H9 (cell line): ENCODE results near the gene VPS33A. TPM values are rescaled to one million over a fixed set of nuclear protein-coding genes. Genes with fewer than 3 reads are reported as not detected.

Experiments used
- DNase-seq: peaks from one replicate; pipeline ENCODE4 v3.0.0-alpha.2; 2017
- H2AFZ ChIP-seq: one replicate; pipeline ENCODE4 v1.6.1; 2013; ENCODE audit warnings: mild to moderate bottlenecking, low read length, control low read depth, moderate library complexity
- H2AK5ac ChIP-seq: 2 replicates; pipeline ENCODE4 v1.6.1; 2013; ENCODE audit warnings: low read length, control low read depth, mixed read lengths; ENCODE audit not compliant: insufficient read length
- H2BK120ac ChIP-seq: one replicate; pipeline ENCODE4 v1.6.1; 2013; ENCODE audit warnings: low read depth, mild to moderate bottlenecking, low read length, control low read depth, inconsistent platforms; ENCODE audit not compliant: poor library complexity, severe bottlenecking
- H2BK12ac ChIP-seq: 2 replicates; pipeline ENCODE4 v1.6.1; 2013; ENCODE audit warnings: low read length, control low read depth, mixed read lengths, low read depth; ENCODE audit not compliant: insufficient read length
- H2BK15ac ChIP-seq: 2 replicates; pipeline ENCODE4 v1.6.1; 2013; ENCODE audit warnings: low read depth, low read length, control low read depth
- H2BK20ac ChIP-seq: one replicate; pipeline ENCODE4 v1.6.1; 2013; ENCODE audit warnings: low read depth, mild to moderate bottlenecking, low read length, control low read depth, inconsistent platforms; ENCODE audit not compliant: poor library complexity, severe bottlenecking
- H2BK5ac ChIP-seq: 2 replicates; pipeline ENCODE4 v1.6.1; 2013; ENCODE audit warnings: low read length, control low read depth, mixed read lengths; ENCODE audit not compliant: insufficient read length
- H3K14ac ChIP-seq: 2 replicates; pipeline ENCODE4 v1.6.1; 2013; ENCODE audit warnings: low read length, control low read depth; ENCODE audit not compliant: insufficient read depth
- H3K18ac ChIP-seq: 2 replicates; pipeline ENCODE4 v1.6.1; 2013; ENCODE audit warnings: low read depth, mild to moderate bottlenecking, mixed read lengths, low read length, control low read depth; ENCODE audit not compliant: insufficient read length
- H3K23ac ChIP-seq: 2 replicates; pipeline ENCODE4 v1.6.1; 2013; ENCODE audit warnings: low read length, control low read depth, mixed read lengths, low read depth; ENCODE audit not compliant: insufficient read length
- H3K23me2 ChIP-seq: 2 replicates; pipeline ENCODE4 v1.6.1; 2013; ENCODE audit warnings: low read depth, mild to moderate bottlenecking, mixed read lengths, low read length, control low read depth; ENCODE audit not compliant: insufficient read length, poor library complexity, severe bottlenecking
- H3K27ac ChIP-seq: 2 replicates; pipeline ENCODE4 v1.5.1; 2013; ENCODE audit warnings: low read length, control low read depth, mixed read lengths, low read depth; ENCODE audit not compliant: insufficient read length
- H3K27me3 ChIP-seq: 2 replicates; pipeline ENCODE4 v1.6.1; 2013; ENCODE audit warnings: low read length, control low read depth, inconsistent platforms; ENCODE audit not compliant: insufficient read depth
- H3K4ac ChIP-seq: 2 replicates; pipeline ENCODE4 v1.6.1; 2013; ENCODE audit warnings: low read depth, mild to moderate bottlenecking, control low read depth, inconsistent platforms, low read length, moderate library complexity
- H3K4me1 ChIP-seq: 2 replicates; pipeline ENCODE4 v1.6.1; 2013; ENCODE audit warnings: low read length, control low read depth, inconsistent platforms; ENCODE audit not compliant: insufficient read depth
- H3K4me2 ChIP-seq: 2 replicates; pipeline ENCODE4 v1.6.1; 2013; ENCODE audit warnings: low read length, control low read depth, mixed read lengths; ENCODE audit not compliant: insufficient read length, insufficient read depth
- H3K56ac ChIP-seq: 2 replicates; pipeline ENCODE4 v1.6.1; 2013; ENCODE audit warnings: low read depth, mild to moderate bottlenecking, mixed read lengths, low read length, control low read depth; ENCODE audit not compliant: insufficient read length
- H3K79me1 ChIP-seq: 2 replicates; pipeline ENCODE4 v1.6.1; 2013; ENCODE audit warnings: low read depth, mild to moderate bottlenecking, moderate library complexity, low read length, control low read depth, inconsistent platforms; ENCODE audit not compliant: insufficient read depth, poor library complexity, severe bottlenecking
- H3K79me2 ChIP-seq: 2 replicates; pipeline ENCODE4 v1.6.1; 2013; ENCODE audit warnings: low read length, control low read depth, inconsistent platforms; ENCODE audit not compliant: insufficient read depth
- H3K9ac ChIP-seq: 2 replicates; pipeline ENCODE4 v1.6.1; 2013; ENCODE audit warnings: low read length, control low read depth, mixed read lengths; ENCODE audit not compliant: insufficient read length; ENCODE audit errors: extremely low read depth
- H3K9me3 ChIP-seq: one replicate; pipeline ENCODE4 v1.6.1; 2013; ENCODE audit warnings: low read depth, low read length, inconsistent platforms; ENCODE audit not compliant: control insufficient read depth
- H3T11ph ChIP-seq: one replicate; pipeline ENCODE4 v1.6.1; 2013; ENCODE audit warnings: mild to moderate bottlenecking, low read length, control low read depth, inconsistent platforms
- H4K20me1 ChIP-seq: one replicate; pipeline ENCODE4 v1.6.1; 2013; ENCODE audit not compliant: control insufficient read depth, insufficient read length, insufficient read depth
- H4K5ac ChIP-seq: 2 replicates; pipeline ENCODE4 v1.6.1; 2013; ENCODE audit warnings: low read depth, mild to moderate bottlenecking, mixed read lengths, low read length, control low read depth; ENCODE audit not compliant: insufficient read length
- H4K8ac ChIP-seq: replicated peaks from 2 replicates; pipeline ENCODE4 v1.6.1; 2013; ENCODE audit warnings: low read length, control low read depth, mixed read lengths, low read depth; ENCODE audit not compliant: insufficient read length
- H4K91ac ChIP-seq: 2 replicates; pipeline ENCODE4 v1.6.1; 2013; ENCODE audit warnings: low read depth, mild to moderate bottlenecking, moderate library complexity, mixed read lengths, low read length, control low read depth; ENCODE audit not compliant: insufficient read length
- H3K27ac Mint-ChIP-seq, 3 experiments: 2 replicates in 2 of 3; 3 replicates in 1 of 3; pipeline ENCODE4 v1.8.0; 2020 to 2021; ENCODE audit warnings: mixed read lengths in 3 of 3, mild to moderate bottlenecking in 1 of 3, moderate library complexity in 1 of 3
- H3K27me3 Mint-ChIP-seq: 2 replicates; pipeline ENCODE4 v1.8.0; 2021; ENCODE audit warnings: low read depth, mild to moderate bottlenecking, moderate library complexity, mixed read lengths
- H3K36me3 Mint-ChIP-seq, 3 experiments: 2 replicates in 2 of 3; 3 replicates in 1 of 3; pipeline ENCODE4 v1.8.0; 2020 to 2021; ENCODE audit warnings: low read depth in 3 of 3, mixed read lengths in 3 of 3; ENCODE audit not compliant: insufficient read depth in 1 of 3
- H3K4me1 Mint-ChIP-seq, 2 experiments: 2 replicates each; pipeline ENCODE4 v1.8.0; 2020; ENCODE audit warnings: mixed read lengths in 2 of 2
- H3K4me3 Mint-ChIP-seq, 2 experiments: 2 replicates in 1 of 2; 3 replicates in 1 of 2; pipeline ENCODE4 v1.8.0; 2020 to 2021; ENCODE audit warnings: mild to moderate bottlenecking in 2 of 2, mixed read lengths in 2 of 2, moderate library complexity in 1 of 2
- H3K9me3 Mint-ChIP-seq, 2 experiments: 2 replicates in 1 of 2; 3 replicates in 1 of 2; pipeline ENCODE4 v1.8.0; 2020; ENCODE audit warnings: mild to moderate bottlenecking in 2 of 2, mixed read lengths in 2 of 2, moderate library complexity in 1 of 2
- CTCF ChIP-seq: fragments of 200-600 bp; sonication (generic); conservative IDR thresholded peaks from 3 replicates; pipeline ENCODE4 v1.8.0; 2021; ENCODE audit warnings: antibody characterized with exemption, mild to moderate bottlenecking
- WGBS: extraction: QIAGEN DNeasy Blood & Tissue Kit; methylation state at CpG from one replicate; pipeline ENCODE4 v1.1.7; 2013; ENCODE audit warnings: missing lambda C conversion rate, low lambda C conversion rate, mixed read lengths; ENCODE audit not compliant: insufficient read length; ENCODE audit errors: extremely low coverage; 5-methylcytosine and 5-hydroxymethylcytosine counted together
- total RNA-seq: library from RNA; stranded (reverse); gene quantifications from 2 replicates; pipeline ENCODE4 v1.2.1, GENCODE V29; 2021

Gene VPS33A
- total RNA-seq, 1 experiment from 2014 or later = 45.9 TPM

DNA sequence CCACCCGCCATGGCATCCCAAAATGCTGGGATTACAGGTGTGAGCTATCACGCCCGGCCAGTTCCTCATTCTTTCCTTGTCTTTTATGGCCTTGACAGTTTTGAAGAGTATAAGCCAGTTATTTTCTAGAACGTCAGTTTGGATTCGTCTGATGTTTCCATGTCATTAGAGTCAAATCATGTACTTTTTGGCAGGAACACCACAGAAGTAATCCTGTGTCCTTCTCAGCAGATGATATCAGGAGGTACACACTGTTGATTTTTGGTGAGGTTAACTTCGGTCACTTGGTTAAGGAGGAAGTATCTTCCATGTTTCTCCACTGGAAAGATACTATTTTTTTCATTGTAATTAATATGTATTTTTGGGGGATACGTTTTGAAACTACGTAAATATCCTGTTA lies 25.1 kb upstream of the VPS33A start:
- H4K91ac ChIP-seq = no peak overlapping the region
- no peaks in the 10 kb centered on the region for H3K79me2 ChIP-seq
- H3K4ac ChIP-seq = no peak overlapping the region
- H3K23me2 ChIP-seq = no peaks in the 10 kb centered on the region
- TF ChIP-seq CTCF = no peak
- Mint-ChIP-seq H3K4me3 (no peak overlapping the region), H3K9me3 (no peaks in the 10 kb centered on the region), H3K27me3 (no peaks in the 10 kb centered on the region), H3K27ac (no peak overlapping the region), H3K4me1 (no peaks in the 10 kb centered on the region), H3K36me3 (peaks cover 0 to 1% (median 0%) of the 10 kb centered on the region in 3 experiments; a peak in 1 of 7 replicates)
- no peak overlapping the region for H4K5ac ChIP-seq
- no peak overlapping the region for H3K4me2 ChIP-seq
- no peaks in the 10 kb centered on the region for H4K20me1 ChIP-seq
- H2BK15ac ChIP-seq = no peak overlapping the region
- H4K8ac ChIP-seq = no peak overlapping the region
- H3K27ac ChIP-seq = no peak overlapping the region
- H3K56ac ChIP-seq = no peak overlapping the region
- H3K27me3 ChIP-seq = no peaks in the 10 kb centered on the region
- H2BK5ac ChIP-seq = no peak overlapping the region
- H3K14ac ChIP-seq = no peak overlapping the region
- no peak overlapping the region for H3T11ph ChIP-seq
- no peak overlapping the region for H2BK120ac ChIP-seq
- H3K9me3 ChIP-seq = no peaks in the 10 kb centered on the region
- no peak overlapping the region for H2BK12ac ChIP-seq
- DNase-seq = no peak
- H3K18ac ChIP-seq = no peak overlapping the region
- H3K9ac ChIP-seq = no peak overlapping the region
- WGBS = no CpG with 5 or more reads among the region's 8 CpGs
- H3K79me1 ChIP-seq = no peaks in the 10 kb centered on the region
- no peak overlapping the region for H2BK20ac ChIP-seq
- H2AFZ ChIP-seq = no peak overlapping the region
- no peaks in the 10 kb centered on the region for H3K4me1 ChIP-seq
- H2AK5ac ChIP-seq = no peak overlapping the region
- no peak overlapping the region for H3K23ac ChIP-seq
